Suprapubic skin (tissue), 3 donors: Measurements from ENCODE around the gene STXBP3.

Experiments
- CTCF ChIP-seq, 2 donors: fragments of 200-600 bp in 1 of 2; fragments of 450-650 bp in 1 of 2; sonication (generic) in 1 of 2; IDR thresholded peaks; one replicate each; pipeline ENCODE4 v1.5.1; 2016 to 2019; ENCODE audit warnings: antibody characterized with exemption in 2 of 2, mild to moderate bottlenecking in 1 of 2, moderate library complexity in 1 of 2
- EP300 ChIP-seq: sonication (generic); formaldehyde crosslinking; IDR thresholded peaks from one replicate; pipeline ENCODE4 v1.6.1; 2017; ENCODE audit warnings: antibody characterized with exemption
- POLR2A ChIP-seq, 2 donors: fragments of 450-650 bp; IDR thresholded peaks; one replicate each; pipeline ENCODE4 v1.6.1; 2017; ENCODE audit warnings: antibody characterized with exemption in 2 of 2, mild to moderate bottlenecking in 2 of 2, moderate library complexity in 2 of 2

- TF ChIP-seq CTCF (IDR thresholded peaks at IDR 0.05) (no peak), EP300 (no peak), POLR2A (IDR thresholded peaks at IDR 0.05) (no peak)
Observed at GRCh38 chr1:108851567-108851966, 105.1 kb downstream of the STXBP3 start.
